ENCODE results near the gene MYCN.

Gene MYCN

DNA sequence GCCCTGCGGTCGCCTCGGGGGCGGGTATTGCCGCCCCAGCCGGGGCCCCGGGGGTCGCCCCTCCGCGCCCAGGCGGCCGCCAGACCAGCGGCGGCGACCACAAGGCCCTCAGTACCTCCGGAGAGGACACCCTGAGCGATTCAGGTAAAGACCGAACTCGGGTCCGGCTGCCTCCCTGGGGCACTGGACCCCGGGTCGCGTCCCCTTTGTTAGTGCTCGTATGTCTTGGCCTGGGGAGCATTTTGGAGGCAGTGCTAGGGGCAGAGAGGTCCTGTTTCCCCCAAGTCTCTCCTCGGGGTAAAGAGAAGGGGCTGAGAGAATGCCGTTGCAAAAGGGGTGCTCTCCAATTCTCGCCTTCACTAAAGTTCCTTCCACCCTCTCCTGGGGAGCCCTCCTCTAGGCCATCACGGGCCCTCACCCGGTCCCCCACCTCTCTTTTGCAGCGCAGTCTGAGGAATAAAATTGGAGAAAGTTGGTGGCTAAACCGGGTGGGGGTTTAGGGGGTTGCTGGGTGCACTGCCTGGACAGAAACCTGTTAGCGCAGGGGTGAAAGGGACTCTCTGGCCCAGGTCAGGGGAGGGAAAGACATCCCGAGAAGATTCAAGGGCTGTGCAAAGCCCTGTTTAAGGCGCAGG, 2.5 kb downstream of the MYCN start:
- H3K27me3 ChIP-seq (ENCODE audit: control insufficient read depth, insufficient read depth, low read length), result peaks cover 4% of the 10 kb centered on the region
- no peaks in the 10 kb centered on the region for H3K79me2 ChIP-seq
- H3K9ac ChIP-seq, result no peak overlapping the region
- no peak overlapping the region for H2AFZ ChIP-seq
- H3K4me3 ChIP-seq (ENCODE audit: low read depth, low read length), result no peak overlapping the region
- H3K36me3 ChIP-seq (ENCODE audit: control insufficient read depth, insufficient read depth, low read length), result no peaks in the 10 kb centered on the region
- H3K4me2 ChIP-seq (ENCODE audit: low read length), result no peak overlapping the region
- no peaks in the 10 kb centered on the region for H3K9me3 ChIP-seq (ENCODE audit: control insufficient read depth, low read length)
- TF ChIP-seq CTCF (IDR thresholded peaks at IDR 0.05), result no peak
- H3K27ac ChIP-seq, result no peak overlapping the region
- peaks cover 8% of the 10 kb centered on the region for H3K4me1 ChIP-seq

DNA sequence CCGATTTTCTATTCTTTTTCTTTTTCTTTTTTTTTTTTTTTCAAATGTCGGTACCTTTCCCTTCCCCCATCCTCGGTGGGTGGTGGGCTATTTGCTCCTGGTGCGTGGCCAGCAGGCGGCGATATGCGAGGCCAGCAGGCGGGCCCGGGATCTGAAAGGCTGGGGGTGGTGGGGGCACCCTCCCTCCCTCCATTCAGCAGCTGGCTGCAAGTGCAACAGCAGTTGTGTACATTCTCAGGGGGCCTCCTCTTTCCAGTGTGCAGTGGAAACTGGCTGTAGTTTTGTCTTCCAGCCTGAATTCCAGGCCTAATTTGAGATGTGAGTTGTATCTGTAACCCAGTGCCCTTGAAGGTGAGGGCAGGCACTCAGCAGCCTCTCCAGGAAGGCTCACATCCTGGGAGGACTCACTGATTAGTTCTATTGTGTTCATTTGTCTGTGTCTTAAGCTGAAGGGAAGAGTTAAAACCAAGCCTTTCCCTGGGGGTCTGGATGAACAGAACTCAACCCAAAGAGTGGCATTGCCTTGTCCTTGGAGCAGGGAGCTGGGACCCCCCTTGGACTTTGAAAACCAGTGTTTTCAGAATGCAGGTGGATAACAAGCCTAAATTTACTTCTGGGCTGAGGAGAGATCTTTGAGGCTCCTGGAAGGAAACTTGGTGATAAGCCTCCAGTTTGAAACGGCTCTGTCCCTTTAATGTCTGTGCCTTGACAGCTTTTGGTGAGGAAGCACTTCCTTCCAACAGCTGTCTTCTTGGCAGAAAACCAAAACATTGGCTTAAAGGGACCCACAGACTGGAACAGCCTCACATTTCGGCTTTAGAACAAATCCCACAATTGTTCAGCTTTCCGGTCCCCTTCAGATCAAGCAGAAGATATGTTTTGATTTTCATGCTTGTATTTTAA, 3.3 kb downstream of the MYCN start:
- no peak overlapping the region for H3K4me2 ChIP-seq (ENCODE audit: low read length)
- no peaks in the 10 kb centered on the region for H3K36me3 ChIP-seq (ENCODE audit: control insufficient read depth, insufficient read depth, low read length)
- H3K9ac ChIP-seq, result no peak overlapping the region
- no peak overlapping the region for H2AFZ ChIP-seq
- H3K4me1 ChIP-seq, result peaks cover 8% of the 10 kb centered on the region
- no peak for TF ChIP-seq CTCF (IDR thresholded peaks at IDR 0.05)
- H3K79me2 ChIP-seq, result no peaks in the 10 kb centered on the region
- no peak overlapping the region for H3K4me3 ChIP-seq (ENCODE audit: low read depth, low read length)
- peaks cover 4% of the 10 kb centered on the region for H3K27me3 ChIP-seq (ENCODE audit: control insufficient read depth, insufficient read depth, low read length)
- no peak overlapping the region for H3K27ac ChIP-seq
- H3K9me3 ChIP-seq (ENCODE audit: control insufficient read depth, low read length), result no peaks in the 10 kb centered on the region

- Histone ChIP-seq H2AFZ (no peak overlapping the region), H3K9me3 (ENCODE audit: control insufficient read depth, low read length) (no peaks in the 10 kb centered on the region), H3K79me2 (no peaks in the 10 kb centered on the region), H3K4me3 (ENCODE audit: low read depth, low read length) (no peak overlapping the region), H3K4me1 (peaks cover 4% of the 10 kb centered on the region), H3K27me3 (ENCODE audit: control insufficient read depth, insufficient read depth, low read length) (peaks cover 4% of the 10 kb centered on the region), H3K27ac (no peak overlapping the region), H3K36me3 (ENCODE audit: control insufficient read depth, insufficient read depth, low read length) (no peaks in the 10 kb centered on the region), H3K4me2 (ENCODE audit: low read length) (no peak overlapping the region), H3K9ac (no peak overlapping the region)
- no peak for TF ChIP-seq CTCF (IDR thresholded peaks at IDR 0.05)
These were observed 4.1 kb downstream of the MYCN start for GRCh38 chr2:15944325-15945017.

DNA sequence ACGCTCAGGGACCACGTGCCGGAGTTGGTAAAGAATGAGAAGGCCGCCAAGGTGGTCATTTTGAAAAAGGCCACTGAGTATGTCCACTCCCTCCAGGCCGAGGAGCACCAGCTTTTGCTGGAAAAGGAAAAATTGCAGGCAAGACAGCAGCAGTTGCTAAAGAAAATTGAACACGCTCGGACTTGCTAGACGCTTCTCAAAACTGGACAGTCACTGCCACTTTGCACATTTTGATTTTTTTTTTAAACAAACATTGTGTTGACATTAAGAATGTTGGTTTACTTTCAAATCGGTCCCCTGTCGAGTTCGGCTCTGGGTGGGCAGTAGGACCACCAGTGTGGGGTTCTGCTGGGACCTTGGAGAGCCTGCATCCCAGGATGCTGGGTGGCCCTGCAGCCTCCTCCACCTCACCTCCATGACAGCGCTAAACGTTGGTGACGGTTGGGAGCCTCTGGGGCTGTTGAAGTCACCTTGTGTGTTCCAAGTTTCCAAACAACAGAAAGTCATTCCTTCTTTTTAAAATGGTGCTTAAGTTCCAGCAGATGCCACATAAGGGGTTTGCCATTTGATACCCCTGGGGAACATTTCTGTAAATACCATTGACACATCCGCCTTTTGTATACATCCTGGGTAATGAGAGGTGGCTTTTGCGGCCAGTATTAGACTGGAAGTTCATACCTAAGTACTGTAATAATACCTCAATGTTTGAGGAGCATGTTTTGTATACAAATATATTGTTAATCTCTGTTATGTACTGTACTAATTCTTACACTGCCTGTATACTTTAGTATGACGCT, 5.8 kb downstream of the MYCN start:
- TF ChIP-seq CTCF (IDR thresholded peaks at IDR 0.05), result no peak
- H3K4me3 ChIP-seq (ENCODE audit: low read depth, low read length), result no peak overlapping the region
- H2AFZ ChIP-seq, result no peak overlapping the region
- no peak overlapping the region for H3K4me2 ChIP-seq (ENCODE audit: low read length)
- no peak overlapping the region for H3K27ac ChIP-seq
- H3K9ac ChIP-seq, result no peak overlapping the region
- H3K79me2 ChIP-seq, result no peaks in the 10 kb centered on the region
- H3K27me3 ChIP-seq (ENCODE audit: control insufficient read depth, insufficient read depth, low read length), result peaks cover 4% of the 10 kb centered on the region
- H3K36me3 ChIP-seq (ENCODE audit: control insufficient read depth, insufficient read depth, low read length), result no peaks in the 10 kb centered on the region
- no peaks in the 10 kb centered on the region for H3K9me3 ChIP-seq (ENCODE audit: control insufficient read depth, low read length)
- peaks cover 3% of the 10 kb centered on the region for H3K4me1 ChIP-seq

Data from parathyroid adenoma (tissue), 2 donors.